ENCODE measurements around the gene RPS2.

DNA sequence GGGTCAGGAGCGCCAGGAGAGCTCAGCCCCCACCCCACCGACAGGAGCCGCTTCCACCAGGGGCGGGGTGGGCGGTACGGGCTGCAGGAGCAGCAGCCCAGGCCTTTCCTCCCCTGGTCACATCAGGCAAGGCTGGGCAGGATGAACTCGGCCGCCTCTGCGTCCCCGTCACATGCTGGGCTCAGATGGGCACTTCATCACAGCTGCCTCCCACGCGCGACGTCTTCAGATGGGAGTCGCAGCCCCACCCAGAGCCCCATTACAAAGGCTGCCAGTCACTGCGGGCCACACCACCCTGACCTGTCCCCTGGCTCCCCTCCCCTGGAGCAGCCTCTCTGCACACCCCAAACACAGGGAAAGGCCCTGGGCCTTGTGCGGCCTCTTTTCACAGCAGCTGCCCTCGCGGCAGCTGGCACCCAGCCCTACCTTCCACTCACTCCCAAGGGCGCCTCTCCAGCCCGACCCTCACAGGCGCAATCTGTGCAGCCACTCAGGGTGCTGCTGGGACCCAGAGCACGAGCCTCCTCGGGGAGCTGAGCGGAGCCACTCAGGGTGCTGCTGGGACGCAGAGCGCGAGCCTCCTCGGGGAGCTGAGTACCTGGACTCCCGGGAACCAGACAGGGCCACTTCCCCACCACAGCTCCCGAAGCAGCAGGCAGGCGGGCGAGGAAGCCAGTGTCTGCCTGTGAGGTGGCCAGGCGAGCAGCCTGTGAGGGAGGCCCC lies 40.3 kb upstream of the RPS2 start:
- no peak for TF ChIP-seq EZH2 (IDR thresholded peaks at IDR 0.05; ENCODE audit: low read length, missing control alignments)
- TF ChIP-seq, protein P1, sequence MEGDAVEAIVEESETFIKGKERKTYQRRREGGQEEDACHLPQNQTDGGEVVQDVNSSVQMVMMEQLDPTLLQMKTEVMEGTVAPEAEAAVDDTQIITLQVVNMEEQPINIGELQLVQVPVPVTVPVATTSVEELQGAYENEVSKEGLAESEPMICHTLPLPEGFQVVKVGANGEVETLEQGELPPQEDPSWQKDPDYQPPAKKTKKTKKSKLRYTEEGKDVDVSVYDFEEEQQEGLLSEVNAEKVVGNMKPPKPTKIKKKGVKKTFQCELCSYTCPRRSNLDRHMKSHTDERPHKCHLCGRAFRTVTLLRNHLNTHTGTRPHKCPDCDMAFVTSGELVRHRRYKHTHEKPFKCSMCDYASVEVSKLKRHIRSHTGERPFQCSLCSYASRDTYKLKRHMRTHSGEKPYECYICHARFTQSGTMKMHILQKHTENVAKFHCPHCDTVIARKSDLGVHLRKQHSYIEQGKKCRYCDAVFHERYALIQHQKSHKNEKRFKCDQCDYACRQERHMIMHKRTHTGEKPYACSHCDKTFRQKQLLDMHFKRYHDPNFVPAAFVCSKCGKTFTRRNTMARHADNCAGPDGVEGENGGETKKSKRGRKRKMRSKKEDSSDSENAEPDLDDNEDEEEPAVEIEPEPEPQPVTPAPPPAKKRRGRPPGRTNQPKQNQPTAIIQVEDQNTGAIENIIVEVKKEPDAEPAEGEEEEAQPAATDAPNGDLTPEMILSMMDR (conservative IDR thresholded peaks at IDR 0.05 in 1 of 2, IDR thresholded peaks at IDR 0.05 in 1 of 2; ENCODE audit: low read depth in 1 of 2, low read length in 2 of 2), result no peak

Data from fibroblast of lung (primary cell).